B cell (primary cell): ENCODE data around the gene SPPL3. TPM values are rescaled to one million over a fixed set of nuclear protein-coding genes. Genes with fewer than 3 reads are reported as not detected.

ENCODE experiments used
- ATAC-seq: fragments of 200-7000 bp; cut with Tn5 transposase; one replicate; pipeline ENCODE4 v1.10.0; 2021; ENCODE audit warnings: low read depth, mild to moderate bottlenecking, moderate number of reproducible peaks, moderate library complexity
- CTCF ChIA-PET: fragments of 350-600 bp; sonication (Branson Sonifier 250); formaldehyde crosslinking; loops from one replicate; lab custom pipeline; 2021; ENCODE audit warnings: antibody characterized with exemption, inconsistent platforms; lab: Charles Lee
- POLR2A ChIA-PET: fragments of 350-600 bp; sonication (Branson Sonifier 250); formaldehyde crosslinking; loops from one replicate; lab custom pipeline; 2021; ENCODE audit warnings: antibody characterized with exemption; lab: Charles Lee
- DNase-seq: peaks from one replicate; pipeline ENCODE4 v3.0.0; 2013
- H2AFZ ChIP-seq: 2 replicates; pipeline ENCODE4 v1.6.1; 2012; ENCODE audit warnings: mild to moderate bottlenecking, low read depth, low read length; ENCODE audit not compliant: insufficient read depth, poor library complexity, severe bottlenecking
- H3K27ac ChIP-seq, 2 donors: 1 replicate in 1 of 2; 2 replicates in 1 of 2; pipeline ENCODE4 v1.5.1; 2012 to 2013; ENCODE audit warnings: low read length in 2 of 2, mild to moderate bottlenecking in 2 of 2, moderate library complexity in 1 of 2
- H3K27me3 ChIP-seq, 4 experiments: fragments of 200-600 bp in 1 of 4; sonication (generic) in 1 of 4; replicated peaks in 1 of 4; 1 replicate in 2 of 4; 2 replicates in 2 of 4; pipeline versions ENCODE4 v1.6.1 to v1.7.0; 2013 to 2016; ENCODE audit warnings: low read length in 3 of 4, mild to moderate bottlenecking in 2 of 4, mixed read lengths in 1 of 4, moderate library complexity in 1 of 4; ENCODE audit not compliant: insufficient read depth in 4 of 4, control insufficient read depth in 3 of 4; ENCODE audit errors: control extremely low read depth in 1 of 4
- H3K36me3 ChIP-seq, 2 experiments: replicated peaks in 1 of 2; 1 replicate in 1 of 2; 2 replicates in 1 of 2; pipeline versions ENCODE4 v1.6.1 to v1.7.1; 2013; ENCODE audit warnings: low read length in 1 of 2; ENCODE audit not compliant: insufficient read depth in 2 of 2, control insufficient read depth in 1 of 2; ENCODE audit errors: control extremely low read depth in 1 of 2, extremely low read depth in 1 of 2
- H3K4me1 ChIP-seq, 2 donors: fragments of 200-600 bp in 1 of 2; sonication (generic) in 1 of 2; 1 replicate in 1 of 2; 2 replicates in 1 of 2; pipeline versions ENCODE4 v1.5.1 to v1.6.1; 2013 to 2017; ENCODE audit warnings: low read length in 2 of 2; ENCODE audit not compliant: control insufficient read depth in 2 of 2, insufficient read depth in 2 of 2
- H3K4me2 ChIP-seq: replicated peaks from 2 replicates; pipeline ENCODE3; 2012; ENCODE audit warnings: mild to moderate bottlenecking, low read depth, low read length; ENCODE audit not compliant: poor library complexity, severe bottlenecking
- H3K4me3 ChIP-seq, 5 experiments: fragments of 200-600 bp in 1 of 5; sonication (generic) in 1 of 5; 1 replicate in 3 of 5; 2 replicates in 2 of 5; pipeline versions ENCODE4 v1.5.1 to v1.7.0; 2011 to 2016; ENCODE audit warnings: low read length in 4 of 5, mild to moderate bottlenecking in 4 of 5, low read depth in 2 of 5, control low read depth in 1 of 5, moderate library complexity in 1 of 5; ENCODE audit not compliant: insufficient read depth in 1 of 5; ENCODE audit errors: control extremely low read depth in 1 of 5, extremely low read depth in 1 of 5
- H3K79me2 ChIP-seq: fragments of 200-600 bp; sonication (generic); one replicate; pipeline ENCODE4 v1.6.0; 2016; ENCODE audit warnings: low read length; ENCODE audit not compliant: control insufficient read depth, insufficient read depth
- H3K9ac ChIP-seq: fragments of 200-600 bp; sonication (generic); 2 replicates; pipeline ENCODE4 v1.6.1; 2017; ENCODE audit warnings: mild to moderate bottlenecking, low read length, moderate library complexity
- H3K9me3 ChIP-seq, 3 donors: one replicate each; pipeline versions ENCODE4 v1.6.1 to v1.7.1; 2013; ENCODE audit warnings: low read length in 2 of 3; ENCODE audit not compliant: control insufficient read depth in 2 of 3, insufficient read depth in 1 of 3; ENCODE audit errors: control extremely low read depth in 1 of 3
- H4K20me1 ChIP-seq: 2 replicates; pipeline ENCODE4 v1.6.0; 2012; ENCODE audit warnings: mild to moderate bottlenecking, low read length; ENCODE audit not compliant: insufficient read depth, control insufficient read depth, poor library complexity, severe bottlenecking
- H3K27ac Mint-ChIP-seq: one replicate; pipeline ENCODE4 v1.8.0; 2021; ENCODE audit warnings: mixed read lengths
- H3K27me3 Mint-ChIP-seq: one replicate; pipeline ENCODE4 v1.8.0; 2021; ENCODE audit warnings: mixed read lengths
- H3K4me1 Mint-ChIP-seq: one replicate; pipeline ENCODE4 v1.8.0; 2021; ENCODE audit warnings: mixed read lengths
- H3K4me3 Mint-ChIP-seq: one replicate; pipeline ENCODE4 v1.8.0; 2021; ENCODE audit warnings: mixed read lengths
- H3K9me3 Mint-ChIP-seq: one replicate; pipeline ENCODE4 v1.8.0; 2022; ENCODE audit warnings: mixed read lengths; ENCODE audit not compliant: insufficient read depth
- CTCF ChIP-seq: fragments of 200-600 bp; IDR thresholded peaks from one replicate; pipeline ENCODE4 v1.8.0; 2022; ENCODE audit warnings: antibody characterized with exemption, mild to moderate bottlenecking
- EZH2 ChIP-seq: IDR thresholded peaks from 2 replicates; pipeline ENCODE4 v1.6.1; 2012; ENCODE audit warnings: borderline replicate concordance, low read depth, mild to moderate bottlenecking, moderate library complexity, low read length; ENCODE audit not compliant: insufficient read depth, poor library complexity, severe bottlenecking
- WGBS: methylation state at CpG from one replicate; pipeline ENCODE4 v1.1.5; 2013; ENCODE audit warnings: missing lambda C conversion rate; ENCODE audit not compliant: insufficient coverage; 5-methylcytosine and 5-hydroxymethylcytosine counted together
- intact Hi-C: fragments of 100-400 bp; cut with micrococcal nuclease; formaldehyde crosslinking; loops from one replicate; pipeline ENCODE4 v1.10.0; 2022
- polyA plus RNA-seq: library from polyadenylated mRNA; depleted of rRNA; stranded (reverse); fragments of >200 nt; gene quantifications from 2 replicates; pipeline ENCODE4 v1.2.3, GENCODE V29; 2012
- total RNA-seq, 2 donors: library from RNA; stranded (reverse); fragments of 120-200 nt in 1 of 2; gene quantifications; 1 replicate in 1 of 2; 2 replicates in 1 of 2; pipeline versions ENCODE4 v1.2.3 to v1.2.4, GENCODE V29; 2013 to 2022

SPPL3 gene
- total and polyA plus RNA-seq, 2 donors (not counting 1 experiment from before 2014, with no cell fraction given), result 12.3 to 43.6 TPM

DNA sequence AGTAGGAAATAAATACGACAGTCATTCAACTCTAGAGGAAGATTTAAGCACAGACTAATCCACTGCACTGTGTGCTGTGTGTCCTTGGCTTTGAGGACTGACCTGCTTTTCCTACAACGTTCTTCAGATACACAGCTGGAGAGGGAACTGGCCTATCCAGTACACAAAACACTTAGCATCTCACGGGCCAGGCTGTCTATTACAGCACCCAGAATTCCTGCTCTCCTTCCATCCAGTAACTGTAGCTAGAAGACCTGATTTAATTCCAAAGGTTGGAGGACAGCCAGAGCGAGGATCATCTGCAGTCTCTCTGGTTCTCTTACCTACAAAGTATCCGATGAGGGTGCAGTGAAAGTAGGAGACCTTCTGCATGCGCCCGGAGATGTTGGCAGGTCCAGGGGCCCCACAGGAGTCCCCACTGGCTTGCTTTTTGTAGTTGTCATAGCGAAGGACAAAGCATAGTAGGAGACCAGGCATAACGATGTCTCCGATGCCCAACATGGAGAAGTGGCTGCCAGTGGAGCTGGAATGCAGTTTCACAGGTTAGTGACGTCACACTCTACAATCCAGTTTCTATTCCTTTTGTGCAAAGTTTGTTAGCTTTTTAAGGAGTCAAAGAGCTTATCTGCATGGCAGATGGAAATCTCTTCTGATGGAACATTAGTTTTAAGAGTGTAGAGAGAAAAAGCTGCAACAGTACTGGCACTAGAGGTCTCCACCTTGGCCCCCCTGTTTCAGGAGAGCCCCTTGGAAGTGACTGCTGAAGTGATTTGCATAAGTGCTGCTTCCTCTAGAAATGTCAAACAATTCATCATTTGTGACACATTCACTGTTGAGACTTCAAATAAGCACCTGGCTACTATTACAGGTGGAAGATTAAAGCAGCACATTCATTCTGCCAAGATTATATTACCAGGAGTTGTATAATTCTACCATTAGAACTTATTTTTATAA is 136.8 kb downstream of the SPPL3 start:
- POLR2A ChIA-PET, result no interaction called here
- Histone ChIP-seq H3K4me1 (peaks cover 0 to 6% of the 10 kb centered on the region in 2 donors), H2AFZ (no peak overlapping the region), H3K27ac (no peak overlapping the region), H3K4me3 (no peak overlapping the region), H3K4me2 (no peak overlapping the region), H3K79me2 (no peaks in the 10 kb centered on the region), H3K36me3 (peaks cover 10 to 70% of the 10 kb centered on the region in 2 experiments), H3K9me3 (no peaks in the 10 kb centered on the region), H3K27me3 (no peaks in the 10 kb centered on the region), H3K9ac (no peak overlapping the region), H4K20me1 (peaks cover 4% of the 10 kb centered on the region)
- DNase-seq (no peak), ATAC-seq (no peak)
- Mint-ChIP-seq H3K9me3 (no peaks in the 10 kb centered on the region), H3K27me3 (no peaks in the 10 kb centered on the region), H3K27ac (no peak overlapping the region), H3K4me1 (peaks cover 12% of the 10 kb centered on the region), H3K4me3 (no peak overlapping the region)
- intact Hi-C loops, result no loop called here
- TF ChIP-seq CTCF (no peak), EZH2 (no peak)
- CTCF ChIA-PET, result interaction anchor here (1.1 to 1.4 kb wide), 2 partner anchors 119 to 205 kb away, joined by 3 to 5 read pairs; no protein-coding TSS in a partner anchor
- WGBS, result 99% methylated on average over 8 of the region's 11 CpGs

- H3K27ac Mint-ChIP-seq, result no peak overlapping the region
- no peak overlapping the region for H3K4me3 Mint-ChIP-seq
- 100% methylated on average over 3 of the region's 5 CpGs for WGBS
- H3K36me3 ChIP-seq, result peaks cover 10 to 70% of the 10 kb centered on the region in 2 experiments
- H3K9me3 Mint-ChIP-seq, result no peaks in the 10 kb centered on the region
- peaks cover 12% of the 10 kb centered on the region for H3K4me1 Mint-ChIP-seq
- ATAC-seq (no peak), DNase-seq (no peak)
- H3K4me3 ChIP-seq, result no peak overlapping the region
- no peak overlapping the region for H3K9ac ChIP-seq
- TF ChIP-seq CTCF (no peak), EZH2 (no peak)
- H3K27me3 Mint-ChIP-seq, result no peaks in the 10 kb centered on the region
- ChIA-PET CTCF (interaction anchor here (0.6 to 1.4 kb wide), 3 partner anchors 118 to 206 kb away, joined by 3 to 5 read pairs (median 4); no protein-coding TSS in a partner anchor), POLR2A (interaction anchor here (0.5 kb wide), 1 partner anchor 45 kb away, joined by 5 read pairs; no protein-coding TSS in a partner anchor)
- no peaks in the 10 kb centered on the region for H3K79me2 ChIP-seq
- H2AFZ ChIP-seq, result no peak overlapping the region
- intact Hi-C loops, result no loop called here
- H3K9me3 ChIP-seq, result no peaks in the 10 kb centered on the region
- no peak overlapping the region for H3K27ac ChIP-seq
- peaks cover 0 to 6% of the 10 kb centered on the region in 2 donors for H3K4me1 ChIP-seq
- H4K20me1 ChIP-seq, result peaks cover 4% of the 10 kb centered on the region
- H3K4me2 ChIP-seq, result no peak overlapping the region
- H3K27me3 ChIP-seq, result no peaks in the 10 kb centered on the region
Observed at GRCh38 chr12:120766566-120766965, 137.6 kb downstream of the SPPL3 start.
